Endothelial cell (in vitro differentiated cells): ENCODE data around the gene NLGN1. TPM values are rescaled to one million over a fixed set of nuclear protein-coding genes. Genes with fewer than 3 reads are reported as not detected.

Source experiments
- DNase-seq: peaks from one replicate; pipeline ENCODE4 v3.0.0; 2021; ENCODE audit warnings: low spot score
- H3K27ac Mint-ChIP-seq: one replicate; pipeline ENCODE4 v1.8.0; 2021; ENCODE audit warnings: mixed read lengths, inconsistent platforms; ENCODE audit not compliant: unreplicated experiment
- H3K27me3 Mint-ChIP-seq: one replicate; pipeline ENCODE4 v1.8.0; 2021; ENCODE audit warnings: mild to moderate bottlenecking, moderate library complexity, mixed read lengths, inconsistent platforms; ENCODE audit not compliant: unreplicated experiment
- H3K36me3 Mint-ChIP-seq: one replicate; pipeline ENCODE4 v1.8.0; 2021; ENCODE audit warnings: mild to moderate bottlenecking, low read depth, mixed read lengths, inconsistent platforms; ENCODE audit not compliant: unreplicated experiment
- H3K4me1 Mint-ChIP-seq: one replicate; pipeline ENCODE4 v1.8.0; 2021; ENCODE audit warnings: mild to moderate bottlenecking, mixed read lengths, inconsistent platforms; ENCODE audit not compliant: unreplicated experiment
- H3K4me3 Mint-ChIP-seq: one replicate; pipeline ENCODE4 v1.8.0; 2021; ENCODE audit warnings: mild to moderate bottlenecking, mixed read lengths, inconsistent platforms; ENCODE audit not compliant: unreplicated experiment
- H3K9me3 Mint-ChIP-seq: one replicate; pipeline ENCODE4 v1.8.0; 2021; ENCODE audit warnings: mixed read lengths, inconsistent platforms; ENCODE audit not compliant: unreplicated experiment
- total RNA-seq: library from RNA; stranded (reverse); fragmentation: NEBNext Ultra II Directional; extraction: Animal tissue kit (Norgen Biotek cat#: 25700); gene quantifications from one replicate; pipeline ENCODE4 v1.2.1, GENCODE V29; 2021; ENCODE audit not compliant: unreplicated experiment
- TF ChIP-seq, protein P1 (sequence below): fragments of 200-600 bp; sonication (generic); IDR thresholded peaks from one replicate; pipeline ENCODE4 v1.5.0; 2021; ENCODE audit warnings: antibody characterized with exemption; ENCODE audit not compliant: unreplicated experiment

NLGN1 gene
- total RNA-seq, 1 donor from 2014 or later: 27.6 TPM

DNA sequence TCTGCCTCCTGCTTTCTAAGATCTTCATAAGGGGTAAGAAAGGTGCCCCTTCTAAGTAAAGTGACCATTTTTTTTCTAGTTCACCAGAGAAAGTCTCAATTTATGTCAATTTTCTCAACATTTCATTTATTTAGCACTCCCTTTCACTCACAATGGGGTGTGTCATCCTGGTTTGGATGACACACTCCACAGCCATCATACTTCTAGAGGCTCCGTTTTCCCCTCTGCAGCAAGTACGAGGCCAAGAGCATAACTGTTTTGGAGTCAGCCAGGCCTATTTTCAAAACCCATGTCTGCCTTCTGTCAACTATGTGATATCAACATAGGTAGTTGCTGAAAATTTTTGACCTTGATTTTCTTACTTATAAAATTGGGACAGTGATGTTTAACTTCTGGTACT lies 703.2 kb downstream of the NLGN1 start:
- Mint-ChIP-seq H3K4me1 (no peaks in the 10 kb centered on the region), H3K9me3 (no peaks in the 10 kb centered on the region), H3K4me3 (no peak overlapping the region), H3K27ac (no peak overlapping the region), H3K36me3 (no peaks in the 10 kb centered on the region), H3K27me3 (no peaks in the 10 kb centered on the region)
- TF ChIP-seq, protein P1, sequence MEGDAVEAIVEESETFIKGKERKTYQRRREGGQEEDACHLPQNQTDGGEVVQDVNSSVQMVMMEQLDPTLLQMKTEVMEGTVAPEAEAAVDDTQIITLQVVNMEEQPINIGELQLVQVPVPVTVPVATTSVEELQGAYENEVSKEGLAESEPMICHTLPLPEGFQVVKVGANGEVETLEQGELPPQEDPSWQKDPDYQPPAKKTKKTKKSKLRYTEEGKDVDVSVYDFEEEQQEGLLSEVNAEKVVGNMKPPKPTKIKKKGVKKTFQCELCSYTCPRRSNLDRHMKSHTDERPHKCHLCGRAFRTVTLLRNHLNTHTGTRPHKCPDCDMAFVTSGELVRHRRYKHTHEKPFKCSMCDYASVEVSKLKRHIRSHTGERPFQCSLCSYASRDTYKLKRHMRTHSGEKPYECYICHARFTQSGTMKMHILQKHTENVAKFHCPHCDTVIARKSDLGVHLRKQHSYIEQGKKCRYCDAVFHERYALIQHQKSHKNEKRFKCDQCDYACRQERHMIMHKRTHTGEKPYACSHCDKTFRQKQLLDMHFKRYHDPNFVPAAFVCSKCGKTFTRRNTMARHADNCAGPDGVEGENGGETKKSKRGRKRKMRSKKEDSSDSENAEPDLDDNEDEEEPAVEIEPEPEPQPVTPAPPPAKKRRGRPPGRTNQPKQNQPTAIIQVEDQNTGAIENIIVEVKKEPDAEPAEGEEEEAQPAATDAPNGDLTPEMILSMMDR: no peak
- no peak for DNase-seq

DNA sequence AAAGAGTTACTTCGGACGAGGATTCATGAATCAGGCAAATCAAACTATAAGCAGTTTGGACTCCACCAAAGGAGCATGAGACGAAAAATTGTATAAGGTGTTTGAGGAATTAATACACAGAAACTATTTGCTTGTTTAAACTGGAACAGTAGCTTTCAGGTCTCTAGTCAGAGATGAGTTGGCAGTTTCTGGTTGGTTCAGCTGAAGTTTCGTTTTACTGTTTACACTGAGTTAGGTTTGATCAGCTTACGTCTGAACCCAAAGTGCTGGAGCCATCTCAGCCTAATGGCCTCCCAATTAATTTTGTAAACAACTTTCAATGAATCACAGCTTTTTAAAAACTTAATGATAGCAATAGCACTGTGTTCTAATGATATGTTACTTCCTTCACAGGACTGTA lies 703.7 kb downstream of the NLGN1 start:
- Mint-ChIP-seq H3K27me3 (no peaks in the 10 kb centered on the region), H3K4me1 (no peaks in the 10 kb centered on the region), H3K4me3 (no peak overlapping the region), H3K9me3 (no peaks in the 10 kb centered on the region), H3K27ac (no peak overlapping the region), H3K36me3 (no peaks in the 10 kb centered on the region)
- TF ChIP-seq, protein P1: no peak
- no peak for DNase-seq

GRCh38 chr3:174102274-174102673 lies 704.7 kb downstream of the NLGN1 start:
- Mint-ChIP-seq H3K27me3 (no peaks in the 10 kb centered on the region), H3K9me3 (no peaks in the 10 kb centered on the region), H3K4me1 (no peaks in the 10 kb centered on the region), H3K4me3 (no peak overlapping the region), H3K27ac (no peak overlapping the region), H3K36me3 (no peaks in the 10 kb centered on the region)
- TF ChIP-seq, protein P1: no peak
- no peak for DNase-seq

DNA sequence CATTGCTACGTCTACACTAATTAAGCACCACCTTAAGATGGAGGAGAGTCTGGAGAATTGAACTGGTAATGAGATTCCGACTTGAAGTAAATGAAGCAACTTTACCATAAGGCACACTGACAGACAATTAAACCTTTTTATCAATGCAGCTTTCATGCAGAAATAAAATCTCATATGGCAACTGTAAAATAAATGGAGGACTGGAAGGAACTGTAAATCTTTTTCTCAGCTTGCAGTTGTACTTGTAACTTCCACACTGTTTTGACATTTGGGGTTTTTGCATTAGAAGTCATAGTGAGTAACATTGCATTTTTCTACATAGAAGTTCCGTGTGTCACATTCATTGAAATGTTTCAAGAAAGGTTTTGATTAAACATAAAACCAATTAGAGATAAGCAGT lies 705.3 kb downstream of the NLGN1 start:
- H3K4me1 Mint-ChIP-seq: no peaks in the 10 kb centered on the region
- TF ChIP-seq, protein P1: no peak
- no peaks in the 10 kb centered on the region for H3K9me3 Mint-ChIP-seq
- no peak overlapping the region for H3K27ac Mint-ChIP-seq
- no peak for DNase-seq
- no peaks in the 10 kb centered on the region for H3K36me3 Mint-ChIP-seq
- H3K27me3 Mint-ChIP-seq: no peaks in the 10 kb centered on the region
- no peak overlapping the region for H3K4me3 Mint-ChIP-seq

DNA sequence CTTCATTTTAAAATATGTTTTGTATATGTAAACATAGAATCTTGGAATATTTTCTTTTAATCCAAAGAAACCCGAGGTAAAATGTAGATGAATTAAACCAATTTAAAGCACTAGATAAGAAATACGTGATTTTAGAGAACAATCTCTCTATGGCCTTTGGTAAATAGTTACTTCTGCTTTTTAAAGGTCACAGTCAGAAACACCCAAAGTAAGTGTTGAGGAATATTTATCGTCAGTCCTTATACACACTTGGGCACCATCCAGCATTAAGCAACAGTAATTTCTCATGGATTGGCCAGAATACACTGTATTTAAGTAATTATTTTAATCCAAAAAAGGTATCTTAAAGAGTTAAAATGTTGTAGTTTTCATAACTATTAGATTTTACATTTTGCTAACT lies 713.2 kb downstream of the NLGN1 start:
- Mint-ChIP-seq H3K27ac (no peak overlapping the region), H3K27me3 (no peaks in the 10 kb centered on the region), H3K9me3 (no peaks in the 10 kb centered on the region), H3K36me3 (no peaks in the 10 kb centered on the region), H3K4me1 (no peaks in the 10 kb centered on the region), H3K4me3 (no peak overlapping the region)
- no peak for DNase-seq
- TF ChIP-seq, protein P1: no peak
